GM12892 (cell line): ENCODE data around the gene PRDM16.

Source experiments
- POLR2A ChIP-seq: IDR thresholded peaks from 2 replicates; pipeline ENCODE4 v1.6.1; 2011; ENCODE audit warnings: low read depth, low read length, control low read depth
- POLR2AphosphoS5 ChIP-seq: IDR thresholded peaks from 2 replicates; pipeline ENCODE4 v1.6.1; 2011; ENCODE audit warnings: low read depth, low read length, control low read depth
- TAF1 ChIP-seq: IDR thresholded peaks from 2 replicates; pipeline ENCODE4 v1.6.1; 2011; ENCODE audit warnings: low read depth, mild to moderate bottlenecking, control low read depth, low read length, borderline replicate concordance

- TF ChIP-seq POLR2A (no peak), POLR2AphosphoS5 (no peak), TAF1 (no peak)
Measured at GRCh38 chr1:3440711-3441409, 371.9 kb downstream of the PRDM16 start.
